GM18507 (cell line): ENCODE measurements around the gene FAM83G.

Experiments
- DNase-seq: peaks from one replicate; pipeline ENCODE4 v3.0.0; 2011; ENCODE audit warnings: low read depth; ENCODE audit not compliant: insufficient read length; ENCODE audit errors: extremely low spot score
- FAIRE-seq: peaks from 2 replicates; lab custom pipeline; 2011; peaks lifted over from hg19 to GRCh38; lab: Jason Lieb, UNC

FAM83G gene

DNA sequence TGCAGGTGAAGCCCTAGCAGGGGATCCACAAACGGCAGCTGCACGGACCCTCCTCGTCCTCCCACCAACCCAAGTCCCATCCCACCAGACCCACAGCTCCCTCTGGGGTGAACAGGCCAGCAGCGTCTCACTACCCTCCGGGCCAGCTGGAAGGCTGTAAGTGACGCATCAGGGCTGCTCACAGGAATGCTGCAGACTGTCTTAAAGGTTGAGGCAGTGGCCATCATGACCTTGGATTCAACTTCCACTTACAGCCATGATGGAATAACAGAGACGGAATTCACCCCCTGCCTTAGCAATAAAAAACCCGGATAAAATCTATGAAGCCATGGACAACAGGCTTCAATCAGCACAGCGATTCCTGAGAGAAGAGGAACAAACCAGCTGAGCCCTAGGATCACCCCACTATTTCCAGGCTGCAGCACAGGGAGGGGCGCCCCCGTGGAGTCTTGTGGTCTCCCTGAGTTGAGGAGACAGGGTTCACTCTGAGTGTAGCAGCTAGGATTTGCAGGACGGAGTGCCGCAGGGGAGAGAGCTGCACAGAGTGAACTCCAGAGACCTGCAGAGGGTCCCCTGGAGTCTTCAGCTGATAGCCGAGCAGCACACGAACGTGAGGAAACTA lies 10.5 kb downstream of the FAM83G start:
- DNase-seq (no peak), FAIRE-seq (no peak)

DNA sequence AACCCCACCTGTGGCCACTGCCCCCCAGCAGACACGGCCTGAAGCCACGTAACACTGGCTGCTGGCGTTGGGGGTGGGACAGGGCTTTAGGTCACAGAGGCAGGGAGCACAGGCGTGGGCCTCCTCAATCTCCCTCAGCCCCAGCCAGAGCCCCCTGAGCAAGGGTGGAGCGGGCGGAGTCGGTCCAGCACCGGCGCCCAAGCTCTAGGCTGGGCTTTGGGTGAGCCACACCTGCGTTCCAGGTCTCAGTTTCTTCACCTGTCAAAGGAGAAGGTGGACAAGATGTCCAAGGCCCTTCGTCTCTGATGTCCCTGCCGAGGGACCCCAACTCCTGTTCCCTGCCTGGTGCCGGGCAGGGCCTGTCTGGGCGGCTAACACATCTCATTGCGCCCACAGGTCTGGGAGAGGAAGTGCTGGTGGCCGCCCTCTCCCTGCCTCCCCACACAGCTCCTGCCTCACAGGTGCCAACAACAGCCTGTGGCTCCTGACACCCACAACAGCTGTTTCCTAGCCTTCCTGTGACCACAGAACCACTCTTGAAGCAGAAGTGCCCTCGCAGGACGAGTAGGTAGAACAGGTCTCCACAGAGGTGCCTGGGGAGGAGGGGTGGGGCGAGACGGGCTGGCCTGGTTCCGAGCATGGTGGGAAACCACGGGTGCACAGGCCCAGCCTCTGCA lies 12.0 kb downstream of the FAM83G start:
- DNase-seq (peak; percentile 26), FAIRE-seq (peak; percentile 60)

DNA sequence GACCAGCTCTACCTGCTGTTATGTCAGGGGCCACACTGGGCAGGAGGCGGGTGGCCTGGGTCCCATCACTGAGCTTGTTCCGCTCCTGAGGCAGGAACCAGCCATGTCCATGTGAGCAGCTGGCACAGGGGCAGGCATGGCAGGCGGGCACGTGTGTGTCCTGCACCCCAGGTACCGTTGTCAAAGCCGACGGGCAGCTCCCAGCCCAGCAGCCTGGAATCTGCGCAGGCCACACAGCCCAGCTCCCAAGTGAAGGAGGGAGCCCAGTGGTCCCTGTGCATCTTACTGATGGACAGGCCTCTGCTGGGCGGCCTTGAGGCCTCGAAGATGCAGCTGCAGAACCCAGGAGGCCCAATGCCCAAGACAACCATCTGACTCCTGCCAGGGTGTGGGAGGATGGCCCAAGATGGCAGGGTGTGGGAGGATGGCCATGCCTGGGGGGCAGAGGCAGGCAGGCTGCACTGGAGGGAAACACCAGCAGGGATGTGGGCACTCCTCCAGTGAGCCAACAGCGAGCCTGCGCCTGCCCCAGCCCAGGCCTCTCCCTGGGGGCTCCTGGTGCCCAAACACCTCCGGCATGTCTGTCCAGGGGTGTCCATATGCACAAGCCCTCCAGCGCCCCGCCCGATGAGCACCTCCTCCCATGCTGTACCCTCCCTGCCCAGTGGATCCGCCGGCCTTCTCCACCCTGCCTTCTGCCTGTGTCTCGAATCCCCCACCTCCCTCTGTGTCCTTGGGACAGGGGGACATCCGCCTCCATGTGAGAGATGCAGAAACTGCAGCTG lies 12.8 kb downstream of the FAM83G start:
- FAIRE-seq: no peak
- no peak for DNase-seq

DNA sequence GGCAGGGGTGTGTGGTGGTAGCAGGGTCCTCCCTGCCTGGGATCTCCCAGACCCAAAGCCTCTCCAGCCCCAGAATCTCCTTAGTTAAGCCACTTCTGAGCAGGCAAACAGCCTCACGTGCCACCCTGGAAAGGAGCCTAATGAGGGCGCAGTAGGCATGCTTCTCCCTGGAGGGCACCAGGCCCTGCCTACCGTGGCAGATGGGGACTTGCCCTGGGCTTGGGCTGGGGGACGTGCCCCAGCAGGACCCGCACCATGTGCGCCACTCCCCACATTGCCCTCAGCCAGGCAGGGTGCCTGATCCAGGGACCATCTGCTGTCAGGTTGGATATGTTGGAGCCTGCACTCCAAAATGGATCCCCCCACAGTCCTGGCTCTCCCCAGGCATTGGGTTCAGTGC lies 14.2 kb downstream of the FAM83G start:
- DNase-seq (no peak), FAIRE-seq (no peak)

DNA sequence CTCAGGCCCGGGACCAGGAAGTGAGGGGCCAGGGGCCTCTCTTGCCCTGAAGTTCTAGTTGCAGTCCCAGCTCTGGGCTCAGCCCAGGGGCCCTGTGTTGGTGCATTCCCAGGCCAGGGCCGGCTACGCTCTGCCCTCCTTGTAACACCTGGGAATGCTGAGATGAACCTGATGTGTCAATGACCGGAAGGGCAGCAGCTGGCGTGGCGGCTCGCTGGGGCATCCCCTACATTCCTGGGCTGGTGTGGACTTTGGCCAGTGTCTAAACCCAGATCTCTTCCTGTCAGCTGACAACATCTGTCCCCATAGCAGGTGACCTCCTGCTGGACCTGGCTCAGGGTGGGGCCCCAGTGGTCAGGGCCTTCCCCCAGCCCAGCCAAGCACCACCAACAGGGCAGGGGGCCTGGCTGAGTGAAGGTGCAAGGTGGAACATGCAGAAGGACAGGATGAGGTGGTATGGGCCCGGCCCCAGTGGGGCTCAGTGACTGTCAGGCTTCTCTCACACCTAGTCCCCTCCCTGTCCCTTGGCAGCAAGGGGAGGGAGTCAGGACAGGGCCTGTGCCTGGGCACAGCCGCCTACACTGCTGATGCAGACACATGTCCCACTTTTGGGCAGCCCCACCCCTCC lies 15.9 kb downstream of the FAM83G start:
- FAIRE-seq: no peak
- DNase-seq: no peak

DNA sequence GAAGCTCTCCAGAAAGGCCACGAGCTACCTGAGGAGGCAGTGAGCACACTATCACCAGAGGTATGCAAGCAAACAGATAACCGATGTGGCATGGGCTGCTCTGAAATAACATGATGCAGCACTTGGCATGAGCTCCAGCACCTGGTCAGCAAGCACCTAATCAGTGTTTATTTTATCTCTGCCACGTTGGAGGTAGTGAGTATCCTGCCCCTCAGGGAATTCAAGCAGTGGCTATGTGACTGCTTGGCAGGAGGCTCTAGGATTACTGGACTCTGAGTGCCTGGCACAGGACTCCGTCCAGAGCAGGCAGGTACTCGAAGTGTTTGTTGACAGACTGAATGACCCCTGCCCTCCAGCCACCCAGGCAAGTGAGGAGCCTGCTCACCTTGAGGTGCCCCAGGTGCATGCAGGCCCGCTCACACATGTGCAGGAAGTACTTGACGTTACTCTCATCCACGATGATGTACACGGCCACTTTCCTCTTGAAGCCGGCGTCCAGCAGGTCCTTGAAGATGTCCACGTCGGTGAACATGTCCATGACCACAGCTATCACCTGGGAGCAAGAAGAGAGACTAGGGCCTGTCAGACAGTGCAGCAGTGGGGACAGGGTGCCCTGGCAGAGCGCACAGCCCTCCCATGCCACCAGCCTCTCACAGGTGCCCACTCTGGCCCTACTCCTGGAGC lies 16.6 kb downstream of the FAM83G start:
- no peak for DNase-seq
- no peak for FAIRE-seq

DNA sequence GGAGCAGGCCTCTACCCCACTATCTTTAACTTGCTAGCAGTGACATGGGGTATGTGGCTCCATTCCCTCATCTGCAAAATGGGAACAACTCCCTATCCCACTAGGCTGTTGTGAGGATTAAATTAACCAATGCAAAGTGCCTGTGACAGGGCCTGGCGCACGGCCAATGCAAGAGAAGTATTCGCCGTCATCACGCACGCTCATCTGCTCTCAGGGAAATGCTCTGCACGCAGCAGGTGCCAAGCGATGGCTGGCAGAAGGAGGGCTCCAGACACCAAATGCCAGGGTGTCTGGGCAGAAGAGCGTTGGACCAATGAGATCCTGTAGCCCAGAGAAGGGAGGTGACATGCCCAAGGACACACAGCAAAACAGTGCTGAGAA lies 17.3 kb downstream of the FAM83G start:
- FAIRE-seq: no peak

DNA sequence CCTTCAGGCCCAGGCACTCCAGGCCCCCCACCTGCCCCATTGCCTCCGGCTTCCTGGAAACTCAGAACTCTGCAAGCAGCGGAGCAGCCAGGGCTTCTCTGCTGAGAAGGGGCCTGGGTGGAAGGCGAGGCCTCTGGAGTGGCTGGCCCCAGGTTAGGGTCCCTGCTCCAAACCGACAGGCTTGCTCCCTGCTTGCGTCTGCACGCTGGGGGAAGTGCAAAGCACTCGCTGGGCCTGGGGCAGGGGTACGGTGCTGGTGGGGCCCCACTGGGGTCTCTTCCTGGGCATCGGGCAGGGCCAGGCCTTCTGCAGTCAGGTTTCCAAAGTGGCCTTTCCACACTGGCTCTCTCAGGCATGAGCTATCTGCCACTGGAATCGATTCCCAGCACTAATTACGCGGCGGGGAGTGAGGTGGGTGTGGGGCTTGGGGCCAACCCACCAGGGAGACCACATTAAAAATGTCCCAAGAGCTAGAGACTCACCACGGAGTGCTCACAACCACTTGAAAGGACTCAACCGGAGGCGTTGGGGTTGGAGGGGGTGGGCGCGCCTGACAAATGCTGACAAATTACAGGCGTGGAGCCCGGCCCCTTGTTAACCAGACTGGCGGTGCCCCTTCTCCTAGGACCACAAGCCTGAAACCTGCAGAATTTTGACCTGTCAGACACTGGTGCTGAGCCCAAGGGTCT lies 17.9 kb downstream of the FAM83G start:
- DNase-seq (no peak), FAIRE-seq (no peak)

More for the DNA sequence above, 17.3 kb downstream of the FAM83G start:
- DNase-seq: no peak

DNA sequence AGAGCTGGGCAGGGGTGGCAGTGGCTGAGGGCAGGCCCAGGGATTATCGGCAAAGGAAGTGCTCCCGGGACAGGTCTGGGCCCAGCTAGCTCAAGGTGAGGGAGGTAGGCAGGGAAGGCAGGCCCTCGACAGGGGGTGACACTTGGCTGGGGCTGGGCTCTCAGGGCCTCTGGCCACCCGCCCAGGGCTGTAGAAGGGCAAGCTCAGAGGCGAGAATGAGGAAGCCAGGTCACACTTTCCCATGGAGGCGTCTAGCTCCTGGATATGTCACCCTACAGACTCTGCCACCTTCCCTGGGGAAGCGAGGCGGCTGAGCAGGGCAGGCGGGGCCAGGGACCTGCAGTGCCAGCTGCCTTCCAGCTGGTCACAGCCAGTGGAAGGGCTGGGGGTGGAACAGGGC lies 19.1 kb downstream of the FAM83G start:
- DNase-seq: no peak
- no peak for FAIRE-seq

DNA sequence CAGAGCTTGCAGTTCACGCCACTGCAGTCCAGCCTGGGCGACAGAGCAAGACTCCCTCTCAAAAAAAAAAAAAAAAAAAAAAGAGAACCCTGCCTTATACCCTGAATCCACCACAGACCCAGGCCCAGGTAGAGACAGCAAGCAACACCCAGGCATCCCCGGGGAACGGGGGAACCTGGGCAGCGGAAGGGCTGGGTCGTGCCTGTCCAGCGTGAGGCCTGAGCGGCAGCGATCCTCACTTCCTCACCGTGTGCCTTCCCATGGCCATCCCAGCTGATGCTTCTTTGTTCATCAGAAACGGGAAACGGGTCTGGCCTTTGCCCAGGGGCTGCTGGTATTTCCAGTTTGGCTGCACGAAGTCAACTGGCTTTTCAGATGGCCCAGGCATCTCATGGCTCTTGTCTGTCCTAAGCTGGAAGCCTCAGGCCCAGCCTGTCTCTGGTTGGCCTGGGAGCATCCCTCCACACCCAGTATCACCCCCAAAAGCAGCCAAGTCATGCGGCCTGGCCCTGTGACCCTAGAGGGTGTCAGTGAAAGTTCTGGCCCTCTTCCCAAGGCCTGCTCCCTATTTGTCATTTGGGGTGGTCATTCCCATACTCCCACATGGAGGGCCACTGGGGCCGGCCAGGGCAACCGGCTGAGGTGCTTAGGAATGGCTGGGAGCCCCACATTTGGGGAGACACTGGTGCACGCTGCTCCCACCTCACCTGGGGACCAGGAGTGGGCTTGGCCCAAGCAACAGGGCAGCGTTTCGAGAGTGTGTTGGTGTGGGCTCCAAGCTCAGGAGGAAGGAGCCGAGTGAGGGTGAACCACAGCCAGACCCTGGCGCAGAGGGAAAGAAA lies 20.1 kb downstream of the FAM83G start:
- FAIRE-seq (no peak), DNase-seq (no peak)

DNA sequence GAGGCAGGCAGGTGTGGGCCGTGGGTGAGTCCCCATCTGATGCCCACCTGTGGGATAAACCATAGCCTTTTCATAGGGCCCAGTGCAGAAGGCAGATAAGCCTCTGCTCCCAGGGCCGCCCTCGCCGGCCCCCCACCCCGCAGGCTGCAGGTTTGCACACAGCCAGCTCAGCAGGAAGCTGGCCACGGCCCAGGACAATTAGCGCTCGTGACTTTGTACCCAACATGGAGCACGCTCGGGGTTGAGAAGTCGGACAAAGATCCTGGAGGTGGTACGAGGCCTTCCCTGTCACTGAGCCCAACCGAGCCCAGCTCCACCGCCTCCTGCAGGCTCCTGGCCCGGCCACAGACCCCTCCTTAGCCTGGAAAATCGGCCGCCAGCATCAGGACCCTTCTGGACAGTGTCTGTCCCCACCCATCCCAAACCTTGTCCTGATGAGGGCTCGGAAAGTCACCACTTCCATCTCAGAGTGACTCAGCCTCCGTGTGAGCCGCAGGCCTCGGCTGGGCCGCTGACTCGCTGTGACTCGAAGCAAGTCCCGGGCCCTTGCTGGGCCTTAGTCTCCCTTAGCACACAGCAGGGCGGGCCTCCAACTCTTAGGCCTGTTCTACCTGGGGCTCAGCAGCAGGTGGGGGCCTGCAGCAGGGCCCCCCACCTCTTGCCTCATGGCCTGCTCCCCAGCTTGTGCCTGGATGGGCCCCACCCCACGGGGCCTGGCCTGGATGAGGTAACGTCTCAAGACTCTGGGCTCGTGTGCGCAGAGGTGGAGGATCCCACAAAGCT lies 22.7 kb downstream of the FAM83G start:
- DNase-seq: no peak
- no peak for FAIRE-seq

DNA sequence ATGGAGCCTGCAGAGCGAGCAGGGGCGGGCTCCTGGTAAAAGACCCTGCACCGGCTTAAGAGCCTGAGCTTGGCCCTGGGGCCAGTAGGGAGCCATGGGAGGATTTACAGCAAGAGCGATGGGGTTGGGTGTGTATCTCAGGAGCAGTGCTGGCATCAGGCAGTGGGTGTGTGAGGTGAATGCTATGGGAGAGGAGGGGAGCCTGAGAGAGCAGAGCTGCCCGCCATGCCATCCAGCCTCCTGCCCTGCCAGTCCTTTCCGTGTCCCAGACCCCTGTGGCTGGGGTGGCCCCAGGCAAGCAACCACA lies 23.3 kb downstream of the FAM83G start:
- FAIRE-seq (no peak), DNase-seq (no peak)

DNA sequence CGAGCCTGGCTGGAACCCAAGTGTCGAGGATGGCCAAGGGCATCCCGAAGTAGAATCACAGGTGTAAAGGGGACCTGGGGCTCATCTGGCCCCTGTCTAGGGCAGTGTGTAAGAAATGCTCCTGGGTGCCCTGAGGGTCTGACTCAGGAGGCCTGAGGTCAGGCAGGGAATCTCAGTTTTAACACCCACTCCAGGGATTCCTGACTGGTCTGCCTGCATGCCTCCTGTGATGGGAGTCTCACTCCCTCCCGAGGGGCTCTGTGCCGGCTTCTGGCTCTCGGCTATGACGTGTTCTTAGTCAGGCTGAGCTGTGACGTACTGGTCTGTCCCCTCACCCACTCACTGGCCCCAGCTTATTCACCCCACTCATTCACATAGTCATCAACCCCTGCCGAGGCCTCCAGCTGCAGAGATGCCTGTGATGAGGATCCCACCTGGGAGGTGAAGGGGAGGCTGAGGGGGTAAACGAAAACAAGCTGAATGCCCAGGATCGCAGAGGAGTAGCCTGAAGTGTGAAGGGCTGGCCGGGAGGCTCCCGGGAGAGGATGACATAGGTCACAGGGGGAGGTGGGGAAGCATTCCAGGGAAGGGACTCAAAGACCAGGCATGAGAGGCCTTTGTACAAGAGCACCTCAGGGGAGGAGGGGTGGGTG lies 23.8 kb downstream of the FAM83G start:
- DNase-seq (no peak), FAIRE-seq (no peak)

DNA sequence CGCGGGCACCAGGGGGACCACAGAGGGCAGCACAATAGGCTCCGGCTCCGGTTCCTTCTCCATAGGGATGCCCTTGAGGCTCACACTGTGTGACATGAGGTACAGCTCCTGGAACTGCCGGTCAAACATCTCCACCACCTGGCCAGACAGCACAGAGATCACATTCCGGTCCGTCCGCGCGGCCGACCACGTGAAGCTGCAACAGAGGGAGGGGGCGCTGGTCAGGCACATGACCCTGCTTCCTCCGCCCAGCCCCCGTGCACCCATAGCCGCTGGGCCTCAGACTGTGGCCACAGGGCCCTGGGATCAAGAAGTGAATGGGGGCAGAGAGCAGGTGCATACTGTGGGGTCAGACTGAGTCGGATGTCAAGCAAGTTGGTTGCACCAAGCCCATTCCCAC lies 25.9 kb downstream of the FAM83G start:
- DNase-seq: no peak
- FAIRE-seq: no peak

DNA sequence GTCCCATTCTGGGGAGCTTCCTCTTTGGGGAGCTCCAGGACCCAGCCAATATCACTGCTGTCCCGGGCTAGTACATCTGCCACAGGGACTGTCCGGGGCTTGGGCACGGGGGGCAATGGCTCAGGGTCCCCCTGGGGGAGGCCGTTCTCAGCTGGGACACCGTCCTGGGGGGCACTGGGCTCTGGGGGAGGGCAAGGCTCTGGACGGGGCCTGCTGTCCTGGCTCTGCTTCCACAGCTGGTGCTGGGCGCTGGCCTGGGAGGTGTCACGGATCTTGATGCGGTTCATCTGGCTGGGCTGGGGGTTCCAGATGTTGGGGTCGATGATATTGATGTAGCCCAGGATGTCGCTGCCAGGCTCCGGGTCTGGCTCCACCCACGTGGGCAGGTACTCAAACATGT lies 26.5 kb downstream of the FAM83G start:
- DNase-seq (no peak), FAIRE-seq (no peak)

DNA sequence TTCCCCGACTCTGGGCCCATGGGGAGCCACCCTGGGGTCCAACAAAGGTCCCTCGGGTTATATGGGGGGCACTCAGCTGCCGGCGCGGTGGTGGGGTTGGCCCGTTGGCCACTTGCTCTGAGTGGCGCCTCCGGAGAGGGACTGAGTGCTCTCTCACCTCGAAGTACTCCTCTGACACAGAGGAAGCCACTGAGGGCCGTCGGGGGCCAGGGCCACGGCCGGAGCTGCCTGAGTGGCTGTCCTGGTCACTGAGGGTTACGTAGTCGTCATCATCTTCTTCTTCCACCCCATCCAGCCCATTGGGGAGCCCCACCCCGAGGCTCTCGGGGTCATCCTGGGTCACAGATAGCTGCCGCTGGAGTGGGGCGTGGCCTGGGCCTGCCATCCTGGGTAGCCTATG lies 26.9 kb downstream of the FAM83G start:
- DNase-seq (no peak), FAIRE-seq (no peak)

DNA sequence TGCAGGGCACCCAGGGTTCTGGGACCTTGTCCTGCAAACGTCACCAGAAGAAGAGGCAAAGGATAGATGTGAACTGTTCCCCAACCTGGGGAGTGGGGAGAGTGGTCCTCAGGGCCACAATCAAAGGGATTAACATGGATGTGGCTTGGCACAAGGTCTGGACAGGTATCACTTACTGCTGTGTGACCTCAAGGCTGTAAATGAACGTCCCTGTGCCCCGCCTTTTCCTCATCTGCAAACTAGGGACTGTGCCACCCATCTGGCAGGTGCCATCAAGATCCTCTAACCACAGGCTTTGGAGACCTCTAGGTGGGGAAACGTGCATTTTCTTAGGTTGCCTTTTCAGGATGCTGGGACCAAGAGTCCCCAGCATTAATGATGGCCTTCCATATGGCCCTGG lies 27.5 kb downstream of the FAM83G start:
- no peak for FAIRE-seq
- no peak for DNase-seq
